Measurements from ENCODE around the gene PCAT6. TPM values are rescaled to one million over a fixed set of nuclear protein-coding genes. Genes with fewer than 3 reads are reported as not detected.

Gene PCAT6
- total and polyA plus RNA-seq, 2 of the 8 experiments (the other 6 are each of a cell fraction or from before 2014, with no cell fraction given): 4.6 to 14.7 TPM

DNA sequence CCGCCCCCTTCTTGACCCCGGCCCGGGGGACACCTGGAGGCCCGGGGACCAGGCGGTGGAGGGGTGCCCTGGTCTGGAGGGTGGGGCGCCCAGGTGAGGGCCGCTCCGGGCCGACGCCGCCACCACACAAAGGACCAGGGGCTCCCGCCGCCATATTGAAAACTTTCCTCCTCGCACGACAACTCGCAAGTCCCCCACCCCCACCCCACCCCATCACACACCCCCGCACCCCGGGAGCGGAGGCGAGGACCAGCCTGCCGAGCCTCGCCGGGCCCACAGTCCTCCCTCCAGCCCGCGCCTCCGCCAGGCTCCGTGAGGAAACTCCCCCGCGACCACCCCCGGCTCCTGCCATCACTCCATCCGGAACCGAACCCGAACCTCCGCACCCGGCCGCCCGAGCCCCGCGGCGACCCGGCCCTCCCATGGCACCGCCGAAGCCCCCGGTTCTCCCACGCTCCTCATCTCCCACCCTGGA lies 3.3 kb upstream of the PCAT6 start:
- Histone ChIP-seq H2AK5ac (ENCODE audit: low read depth, low read length) (no peak overlapping the region), H3K18ac (ENCODE audit: extremely low read depth, low read length) (no peak overlapping the region; the same call in 1 of the 2 replicates), H2BK20ac (ENCODE audit: low read length) (no peak overlapping the region), H3K23ac (ENCODE audit: insufficient read length) (no peak overlapping the region), H3K4me2 (ENCODE audit: insufficient read depth in 1 of 2, low read depth in 2 of 2, low read length in 2 of 2) (peak overlapping the region; percentile 60 to 99), H2AFZ (ENCODE audit: low read length) (no peak overlapping the region), H3K79me1 (ENCODE audit: low read depth, low read length) (no peaks in the 10 kb centered on the region), H4K20me1 (replicated peaks in 1 of 2; ENCODE audit: control insufficient read depth in 1 of 2, insufficient read depth in 2 of 2, low read length in 2 of 2) (peaks cover 3 to 6% of the 10 kb centered on the region in 2 experiments), H3K23me2 (ENCODE audit: low read depth, low read length) (peaks cover 14% of the 10 kb centered on the region), H3K4me3 (ENCODE audit: extremely low read depth in 1 of 4, insufficient read depth in 2 of 4, low read depth in 3 of 4, low read length in 4 of 4) (peak overlapping the region; percentile 86 to 96 (median 89)), H3K9me3 (ENCODE audit: insufficient read depth in 2 of 2, low read depth in 1 of 2, low read length in 1 of 2) (no peaks in the 10 kb centered on the region), H3K27me3 (replicated peaks in 1 of 4; ENCODE audit: control insufficient read depth in 3 of 4, extremely low read depth in 1 of 4, insufficient read depth in 3 of 4, low read length in 3 of 4) (peaks cover 0 to 5% (median 2%) of the 10 kb centered on the region in 4 experiments; a peak in 2 of 7 replicates), H3K4me1 (replicated peaks in 1 of 4; ENCODE audit: control insufficient read depth in 3 of 4, insufficient read depth in 4 of 4, low read length in 3 of 4) (peaks cover 11 to 18% (median 15%) of the 10 kb centered on the region in 4 experiments), H4K5ac (ENCODE audit: insufficient read length, low read depth, low read length) (peak overlapping the region; percentile 45), H2BK15ac (ENCODE audit: low read length) (no peak overlapping the region), H3K9ac (replicated peaks in 1 of 4; ENCODE audit: extremely low read depth in 1 of 4, low read depth in 3 of 4, low read length in 3 of 4) (peak overlapping the region; percentile 59 to 94 (median 83)), H4K8ac (ENCODE audit: extremely low read depth, insufficient read depth, low read length) (peak overlapping the region; percentile 90; the same call in 1 of the 2 replicates), H2BK5ac (ENCODE audit: low read depth, low read length) (peak overlapping the region; percentile 41; the same call in 1 of the 2 replicates), H3K14ac (ENCODE audit: insufficient read length) (no peak overlapping the region), H2BK12ac (ENCODE audit: low read depth, low read length) (no peak overlapping the region), H3K27ac (ENCODE audit: low read depth, low read length) (peak overlapping the region; percentile 76; the same call in 1 of the 2 replicates), H3K36me3 (ENCODE audit: control insufficient read depth in 2 of 4, insufficient read depth in 4 of 4, low read length in 3 of 4) (no peaks in the 10 kb centered on the region), H3K79me2 (ENCODE audit: control insufficient read depth in 1 of 2, insufficient read depth in 2 of 2, low read length in 2 of 2) (peaks cover 37 to 66% of the 10 kb centered on the region in 2 experiments), H3K56ac (replicated peaks; ENCODE audit: insufficient read length, low read depth, low read length) (no peak overlapping the region), H3K4ac (replicated peaks; ENCODE audit: insufficient read length, low read depth, low read length) (no peak overlapping the region), H2BK120ac (replicated peaks; ENCODE audit: low read depth, low read length) (no peak overlapping the region), H4K91ac (replicated peaks; ENCODE audit: insufficient read length, low read length) (no peak overlapping the region)
- peak in 1 of 2 experiments; percentile 56 for DNase-seq (ENCODE audit: low read depth in 1 of 2, low spot score in 2 of 2)
- CTCF ChIA-PET (ENCODE audit: partially characterized antibody): interaction anchor here (1.0 to 1.1 kb wide), 2 partner anchors 45 to 46 kb away, joined by 3 to 4 read pairs; no protein-coding TSS in a partner anchor
- 2% methylated on average over 21 of the region's 45 CpGs; no CpG with 5 or more reads in 1 of the 2 experiments for WGBS, 2 experiments (ENCODE audit: extremely low coverage in 1 of 2, insufficient coverage in 1 of 2, insufficient read length in 1 of 2, insufficient replicate concordance in 2 of 2, low coverage in 1 of 2, low lambda C conversion rate in 2 of 2, missing lambda C conversion rate in 1 of 2)
- TF ChIP-seq JUN (IDR thresholded peaks at IDR 0.05; ENCODE audit: low read depth, low read length) (no peak), POLR2A (IDR thresholded peaks at IDR 0.05; ENCODE audit: control extremely low read depth in 1 of 2, low read depth in 2 of 2, low read length in 2 of 2) (peak in 1 of 2 experiments; percentile 3; a peak in 2 of 3 replicates), RAD21 (IDR thresholded peaks at IDR 0.05 in 1 of 2, conservative IDR thresholded peaks at IDR 0.05 in 1 of 2; ENCODE audit: low read depth in 2 of 2, low read length in 2 of 2) (no peak), JUND (IDR thresholded peaks at IDR 0.05; ENCODE audit: low read length) (no peak), BCL11A (IDR thresholded peaks at IDR 0.05; ENCODE audit: low read depth in 2 of 2, low read length in 2 of 2) (no peak), SUZ12 (IDR thresholded peaks at IDR 0.05; ENCODE audit: low read length) (no peak), YY1 (IDR thresholded peaks at IDR 0.05; ENCODE audit: low read depth, low read length) (peak; percentile 84), KDM5A (IDR thresholded peaks at IDR 0.05; ENCODE audit: low read length) (no peak), SIN3A (conservative IDR thresholded peaks at IDR 0.05 in 1 of 2, IDR thresholded peaks at IDR 0.05 in 1 of 2; ENCODE audit: low read depth in 1 of 2, low read length in 2 of 2) (peak in 1 of 2 experiments; percentile 39; a peak in 1 of 4 replicates), TAF1 (IDR thresholded peaks at IDR 0.05; ENCODE audit: low read depth, low read length) (peak; percentile 66)
- POLR2A ChIA-PET (ENCODE audit: partially characterized antibody): interaction anchor here (0.6 to 8.4 kb wide), 20 partner anchors 9 to 136 kb away, joined by 3 to 81 read pairs (median 5); partner anchors contain the start of gene RABIF
- no peak for FAIRE-seq
